ENCODE results near the gene AMY2A.
"Not testable (repeated sequence)": the region's sequence is repeated elsewhere in the genome, so short reads cannot be mapped to it uniquely, and the experiment has no call there.

AMY2A gene

GRCh38 chr1:103616994-103617477, at the start of gene AMY2A:
TSS of gene AMY2A (plus strand) at chr1:103617427. CDS start at chr1:103617441, 14 bp downstream.
- DNase-seq: not testable (repeated sequence)

DNA sequence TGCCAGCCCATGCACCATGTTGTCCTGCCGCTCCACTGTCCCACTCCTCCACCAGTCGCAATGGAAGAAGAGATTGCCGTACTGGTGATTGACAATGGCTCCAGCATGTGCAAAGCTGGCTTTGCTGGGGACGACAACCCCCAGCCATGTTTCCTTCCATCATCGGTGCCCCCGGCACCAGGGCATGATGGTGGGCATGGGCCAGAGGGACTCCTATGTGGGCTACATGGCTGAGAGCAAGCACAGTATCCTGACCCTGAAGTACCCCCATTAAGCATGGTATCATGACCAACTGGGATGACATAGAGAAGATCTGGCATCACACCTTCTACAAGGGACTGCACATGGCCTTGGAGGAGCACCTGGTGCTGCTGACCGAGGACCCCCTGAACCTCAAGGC, 47.7 kb upstream of the AMY2A start:
- no peak for DNase-seq

- not testable (repeated sequence) for DNase-seq
Observed at GRCh38 chr1:103571289-103571688, 45.9 kb upstream of the AMY2A start, which contains the start of gene AMY2B. TSS of gene AMY2B (plus strand) at chr1:103571589. CDS start at chr1:103571603, 14 bp downstream.

DNA sequence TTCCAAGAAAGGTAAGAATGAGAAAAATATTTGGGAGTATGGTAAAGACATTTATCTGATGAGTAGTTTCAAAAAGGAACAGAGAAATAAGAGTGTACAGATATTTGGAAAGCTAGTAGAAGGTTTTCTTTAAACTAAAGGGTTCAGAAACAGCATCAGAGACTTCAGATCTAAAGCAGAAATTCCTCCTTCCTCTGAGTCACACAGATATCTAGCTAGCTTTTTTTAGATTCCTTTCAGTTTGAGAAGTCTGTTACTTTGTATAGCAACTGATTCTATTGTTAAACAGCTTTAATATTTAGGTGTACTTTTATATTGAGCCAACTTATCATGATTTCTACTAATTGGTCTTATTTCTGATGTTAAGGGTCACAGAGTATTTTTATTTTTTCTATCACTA, 41.2 kb upstream of the AMY2A start:
- no peak for DNase-seq

- DNase-seq: not testable (repeated sequence)
Observed at GRCh38 chr1:103576784-103577183, 40.4 kb upstream of the AMY2A start.

DNA sequence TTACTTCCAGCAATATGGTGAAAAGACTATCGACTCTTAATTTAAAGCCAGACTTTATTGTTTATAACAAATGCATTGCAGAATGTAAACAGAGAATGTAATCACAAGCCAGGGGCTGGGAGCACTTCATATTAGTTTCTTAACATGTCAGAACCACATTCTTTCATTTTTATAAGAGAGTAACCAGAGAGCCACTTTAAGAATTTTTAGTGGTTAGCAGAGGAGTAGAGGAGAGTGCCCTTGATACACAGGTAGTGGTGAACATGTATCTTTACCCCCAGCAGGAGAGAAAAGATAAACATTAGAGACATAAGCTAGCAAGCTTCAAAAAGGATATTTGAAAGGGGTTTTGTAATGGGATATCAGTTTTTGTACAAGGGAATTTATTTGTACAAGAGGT, 34.8 kb upstream of the AMY2A start:
- no peak for DNase-seq

DNA sequence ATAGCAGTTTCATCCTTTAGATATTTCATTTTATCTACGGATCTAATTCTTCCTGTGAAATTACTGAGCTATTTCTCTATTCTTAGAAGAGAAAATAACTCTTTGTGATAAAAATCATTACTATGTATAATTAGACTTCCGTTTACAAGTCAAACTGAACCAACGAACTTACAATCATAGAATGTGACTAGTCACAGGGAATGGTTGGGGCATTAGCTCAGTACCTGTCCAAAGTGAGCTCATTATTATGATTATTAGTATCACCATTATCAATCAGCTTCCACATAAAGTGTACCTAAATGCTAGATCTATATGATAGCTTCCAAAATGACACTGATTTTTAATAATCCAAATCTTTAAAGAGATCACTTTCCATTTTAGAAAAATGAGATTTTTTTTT, 33.3 kb upstream of the AMY2A start:
- no peak for DNase-seq

DNA sequence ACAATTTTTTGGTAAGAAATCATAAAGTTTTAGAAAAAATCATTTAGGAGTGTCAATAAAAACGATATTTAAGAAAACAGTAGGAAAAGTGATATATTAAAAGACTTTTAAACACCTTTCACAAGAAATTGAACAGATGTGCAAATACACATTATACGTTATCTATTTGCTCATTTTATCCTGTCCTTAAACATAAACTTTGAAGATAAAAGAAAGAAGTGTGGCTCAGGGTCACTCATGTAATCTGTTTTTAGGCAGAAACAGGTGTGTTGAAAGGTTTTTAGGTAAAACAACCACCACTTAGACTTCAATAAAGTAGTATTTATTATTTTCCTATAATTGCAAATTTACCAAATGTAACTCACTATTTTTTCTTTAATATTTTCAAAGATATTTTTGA, 32.7 kb upstream of the AMY2A start:
- no peak for DNase-seq

GRCh38 chr1:103602740-103603139, 14.5 kb upstream of the AMY2A start:
- not testable (repeated sequence) for DNase-seq

DNA sequence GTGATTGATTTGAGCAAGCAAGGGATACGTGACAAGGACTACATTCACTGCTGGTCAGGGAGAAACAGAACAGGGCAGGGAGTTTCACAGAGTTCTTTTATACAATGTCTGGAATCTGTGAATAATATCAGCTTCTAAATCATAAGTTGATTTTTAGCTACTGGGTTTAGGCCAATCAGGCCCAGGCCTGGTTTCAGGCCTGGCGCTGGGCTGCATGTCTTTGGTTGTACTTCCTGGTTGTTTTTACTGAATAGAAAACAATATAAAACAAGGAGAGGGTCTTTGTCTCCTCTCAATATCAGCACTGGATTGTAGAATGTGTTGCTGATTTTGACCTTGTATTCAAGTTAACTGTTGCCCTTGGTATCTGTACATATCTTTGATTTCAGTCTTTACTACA, 865 bp upstream of the AMY2A start:
- no peak for DNase-seq

DNA sequence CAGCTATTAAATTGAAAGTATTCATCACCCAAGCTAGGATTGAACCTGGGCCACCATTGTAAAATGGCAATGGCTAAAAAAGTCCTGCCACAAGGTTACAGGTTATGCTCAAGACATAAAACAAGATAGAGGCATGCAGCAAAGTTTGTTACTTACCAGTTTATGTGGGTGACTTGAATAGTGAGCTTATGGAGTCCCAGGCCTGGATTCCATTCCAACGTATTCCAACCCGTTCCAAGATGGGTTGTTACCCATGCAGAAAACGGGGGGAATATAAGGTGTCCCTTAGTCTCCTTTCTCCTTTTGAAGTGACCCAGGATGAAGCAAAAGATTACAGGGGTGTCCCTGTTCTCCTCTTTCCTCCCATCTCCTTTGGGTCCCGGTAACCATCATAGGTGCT, 10.2 kb downstream of the AMY2A start:
- DNase-seq: not testable (repeated sequence)

DNA sequence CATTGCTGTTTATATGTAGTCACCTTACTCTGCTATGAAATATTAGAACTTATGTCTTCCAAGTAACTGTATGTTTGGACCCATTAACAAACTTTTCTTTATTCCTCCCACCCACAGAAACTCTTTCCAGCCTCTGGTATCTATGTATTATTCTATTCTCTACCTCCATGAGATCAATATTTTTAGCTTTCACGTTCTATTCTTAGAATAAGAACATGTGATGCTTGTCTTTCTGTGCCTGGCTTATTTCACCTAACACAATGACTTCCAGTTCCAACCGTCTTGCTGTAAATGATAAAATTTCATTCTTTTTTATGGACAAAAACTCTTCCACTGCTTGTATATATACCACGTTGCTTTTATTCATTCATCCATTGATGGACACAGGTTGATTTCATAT, 24.0 kb downstream of the AMY2A start:
- DNase-seq: not testable (repeated sequence)

DNA sequence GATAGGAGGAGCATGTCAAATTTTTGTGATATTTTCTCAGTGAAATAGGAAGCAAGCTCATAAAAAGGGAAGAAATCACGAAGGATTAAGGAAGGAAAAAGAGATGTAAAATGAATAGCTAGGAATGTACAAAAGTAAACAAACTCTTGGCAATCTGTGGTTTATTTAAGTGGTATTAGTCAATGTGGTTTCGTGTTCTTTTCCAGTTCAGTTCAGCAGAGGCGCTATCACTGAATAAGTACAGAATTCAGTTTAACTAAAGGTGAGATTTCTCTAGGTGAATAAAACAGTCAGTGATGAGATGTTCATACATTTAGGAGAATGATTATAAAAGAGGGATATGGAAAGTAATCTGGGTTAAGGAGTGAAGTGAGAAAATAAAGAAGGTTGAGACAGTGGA, 26.7 kb downstream of the AMY2A start:
- not testable (repeated sequence) for DNase-seq

DNA sequence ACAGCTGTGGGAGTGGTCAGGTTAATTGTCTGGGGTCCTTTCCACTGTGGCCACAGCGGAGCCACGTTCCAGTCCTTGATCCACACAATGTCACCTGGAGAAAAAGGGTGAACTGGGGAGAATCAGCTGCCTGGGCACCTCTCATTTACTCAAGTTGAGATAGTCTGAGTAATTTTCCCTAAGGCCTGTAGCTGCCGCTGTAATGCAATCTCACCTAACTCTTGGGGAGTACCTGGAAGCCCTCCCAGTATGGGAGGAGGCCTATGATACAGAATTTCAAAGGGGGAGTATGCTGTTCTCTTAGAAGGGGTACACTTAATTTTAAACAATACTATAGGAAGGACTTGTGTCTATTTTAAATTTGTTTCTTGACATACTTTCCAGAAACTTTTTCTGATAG, 33.1 kb downstream of the AMY2A start:
- not testable (repeated sequence) for DNase-seq

GRCh38 chr1:103650889-103651288, 33.7 kb downstream of the AMY2A start:
- not testable (repeated sequence) for DNase-seq

- DNase-seq: not testable (repeated sequence)
Observed at GRCh38 chr1:103654133-103654532, 36.9 kb downstream of the AMY2A start.

GRCh38 chr1:103655460-103655859, 38.2 kb downstream of the AMY2A start, which contains the start of gene AMY1A:
TSS of gene AMY1A (plus strand) at chr1:103655760. CDS start at chr1:103656331, 571 bp downstream.
- not testable (repeated sequence) for DNase-seq

All from GDM1 (cell line).